ENCODE measurements around the gene DPEP1. TPM values are rescaled to one million over a fixed set of nuclear protein-coding genes. Genes with fewer than 3 reads are reported as not detected.
"Not testable (repeated sequence)": the region's sequence is repeated elsewhere in the genome, so short reads cannot be mapped to it uniquely, and the experiment has no call there.

The DPEP1 gene
- total RNA-seq, 1 experiment from 2014 or later: 1.7 TPM

- H3K4me1 ChIP-seq (ENCODE audit: low read length): peaks cover 19% of the 10 kb centered on the region
- not testable (repeated sequence) for H3K4me2 ChIP-seq (ENCODE audit: low read depth, low read length, poor library complexity, severe bottlenecking); H3K27ac ChIP-seq (ENCODE audit: low read length); H3K4me3 ChIP-seq (ENCODE audit: low read length); H3K27me3 ChIP-seq (ENCODE audit: low read length); H3K9me2 ChIP-seq (replicated peaks; ENCODE audit: insufficient read depth, low read length); H3K36me3 ChIP-seq (ENCODE audit: insufficient read depth, low read length); H3K9me3 ChIP-seq (ENCODE audit: low read length); DNase-seq; H3K9ac ChIP-seq (ENCODE audit: low read length); H3K79me2 ChIP-seq (ENCODE audit: low read length); H2AFZ ChIP-seq (ENCODE audit: low read length)
- H4K20me1 ChIP-seq (ENCODE audit: insufficient read depth, low read depth, low read length): peaks cover 10% of the 10 kb centered on the region
Observed at GRCh38 chr16:89570983-89571598, 42.4 kb upstream of the DPEP1 start.

DNA sequence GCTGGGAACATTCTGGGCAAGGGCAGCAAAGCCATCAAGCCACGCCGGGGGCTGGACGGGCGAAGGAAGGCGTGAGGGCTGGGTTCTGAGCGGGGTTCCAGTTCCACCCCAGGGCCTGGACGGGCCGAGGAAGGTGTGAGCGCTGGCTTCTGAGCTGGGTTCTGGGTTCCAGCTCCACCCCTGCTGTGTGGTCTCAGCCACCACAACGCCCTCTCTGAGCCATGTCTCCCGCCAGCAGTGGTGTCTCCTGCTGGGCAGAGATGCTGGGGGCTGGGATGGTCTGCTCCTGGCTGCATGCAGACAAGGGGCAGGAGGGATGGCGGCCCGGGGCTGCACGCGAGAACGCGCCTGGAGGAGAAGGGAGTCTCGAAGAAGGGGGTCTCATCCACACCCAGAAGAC is 41.8 kb upstream of the DPEP1 start:
- no peak overlapping the region for H3K27ac ChIP-seq (ENCODE audit: low read length)
- peaks cover 6% of the 10 kb centered on the region for H4K20me1 ChIP-seq (ENCODE audit: insufficient read depth, low read depth, low read length)
- no peak overlapping the region for H3K4me2 ChIP-seq (ENCODE audit: low read depth, low read length, poor library complexity, severe bottlenecking)
- H2AFZ ChIP-seq (ENCODE audit: low read length): no peak overlapping the region
- no peaks in the 10 kb centered on the region for H3K79me2 ChIP-seq (ENCODE audit: low read length)
- peaks cover 19% of the 10 kb centered on the region for H3K4me1 ChIP-seq (ENCODE audit: low read length)
- no peak overlapping the region for H3K9ac ChIP-seq (ENCODE audit: low read length)
- no peaks in the 10 kb centered on the region for H3K9me3 ChIP-seq (ENCODE audit: low read length)
- no peaks in the 10 kb centered on the region for H3K27me3 ChIP-seq (ENCODE audit: low read length)
- H3K9me2 ChIP-seq (replicated peaks; ENCODE audit: insufficient read depth, low read length): no peaks in the 10 kb centered on the region
- no peak for DNase-seq
- H3K36me3 ChIP-seq (ENCODE audit: insufficient read depth, low read length): no peaks in the 10 kb centered on the region
- no peak overlapping the region for H3K4me3 ChIP-seq (ENCODE audit: low read length)

DNA sequence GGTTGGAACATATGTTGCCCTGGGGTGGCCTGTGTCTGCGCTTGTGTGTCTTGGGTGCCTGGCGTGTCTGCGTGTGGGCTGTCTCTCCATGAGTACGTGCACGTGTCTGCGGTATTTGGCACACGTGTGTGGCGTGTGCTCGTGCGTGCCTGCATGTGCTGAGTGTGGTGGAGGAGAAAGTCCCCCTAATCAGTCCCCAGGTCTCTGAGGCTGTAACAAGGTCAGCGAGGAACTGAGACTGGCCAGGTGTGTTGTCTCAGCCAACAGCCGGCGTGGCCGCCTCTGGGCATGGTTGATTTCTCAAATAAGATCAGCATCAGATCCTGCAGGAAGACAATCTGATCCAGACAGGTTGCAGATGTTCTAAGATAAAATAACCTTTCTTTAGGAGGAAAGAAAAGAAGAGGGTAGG is 41.4 kb upstream of the DPEP1 start:
- H4K20me1 ChIP-seq (ENCODE audit: insufficient read depth, low read depth, low read length): peaks cover 4% of the 10 kb centered on the region
- DNase-seq: no peak
- H3K27ac ChIP-seq (ENCODE audit: low read length): no peak overlapping the region
- H3K9me3 ChIP-seq (ENCODE audit: low read length): no peaks in the 10 kb centered on the region
- no peak overlapping the region; the same call in 1 of the 2 replicates for H2AFZ ChIP-seq (ENCODE audit: low read length)
- H3K4me2 ChIP-seq (ENCODE audit: low read depth, low read length, poor library complexity, severe bottlenecking): no peak overlapping the region
- H3K9ac ChIP-seq (ENCODE audit: low read length): no peak overlapping the region
- no peaks in the 10 kb centered on the region for H3K79me2 ChIP-seq (ENCODE audit: low read length)
- H3K4me1 ChIP-seq (ENCODE audit: low read length): peaks cover 19% of the 10 kb centered on the region
- H3K4me3 ChIP-seq (ENCODE audit: low read length): no peak overlapping the region
- no peaks in the 10 kb centered on the region for H3K9me2 ChIP-seq (replicated peaks; ENCODE audit: insufficient read depth, low read length)
- no peaks in the 10 kb centered on the region for H3K27me3 ChIP-seq (ENCODE audit: low read length)
- H3K36me3 ChIP-seq (ENCODE audit: insufficient read depth, low read length): no peaks in the 10 kb centered on the region

GRCh38 chr16:89572485-89573205 is 40.8 kb upstream of the DPEP1 start:
- no peaks in the 10 kb centered on the region for H3K36me3 ChIP-seq (ENCODE audit: insufficient read depth, low read length)
- H3K79me2 ChIP-seq (ENCODE audit: low read length): no peaks in the 10 kb centered on the region
- no peaks in the 10 kb centered on the region for H3K27me3 ChIP-seq (ENCODE audit: low read length)
- H2AFZ ChIP-seq (ENCODE audit: low read length): no peak overlapping the region; the same call in 1 of the 2 replicates
- H3K9me2 ChIP-seq (replicated peaks; ENCODE audit: insufficient read depth, low read length): no peaks in the 10 kb centered on the region
- no peak for DNase-seq
- no peak overlapping the region for H3K9ac ChIP-seq (ENCODE audit: low read length)
- no peak overlapping the region for H3K27ac ChIP-seq (ENCODE audit: low read length)
- peaks cover 4% of the 10 kb centered on the region for H4K20me1 ChIP-seq (ENCODE audit: insufficient read depth, low read depth, low read length)
- no peak overlapping the region for H3K4me3 ChIP-seq (ENCODE audit: low read length)
- no peak overlapping the region for H3K4me2 ChIP-seq (ENCODE audit: low read depth, low read length, poor library complexity, severe bottlenecking)
- peaks cover 19% of the 10 kb centered on the region for H3K4me1 ChIP-seq (ENCODE audit: low read length)
- no peaks in the 10 kb centered on the region for H3K9me3 ChIP-seq (ENCODE audit: low read length)

GRCh38 chr16:89573826-89574680 is 39.4 kb upstream of the DPEP1 start:
- Histone ChIP-seq H3K27me3 (ENCODE audit: low read length) (no peaks in the 10 kb centered on the region), H3K4me1 (ENCODE audit: low read length) (peaks cover 19% of the 10 kb centered on the region), H3K27ac (ENCODE audit: low read length) (no peak overlapping the region), H3K79me2 (ENCODE audit: low read length) (no peaks in the 10 kb centered on the region), H3K9ac (ENCODE audit: low read length) (peak overlapping the region; percentile 41), H3K9me2 (replicated peaks; ENCODE audit: insufficient read depth, low read length) (no peaks in the 10 kb centered on the region), H3K9me3 (ENCODE audit: low read length) (no peaks in the 10 kb centered on the region), H2AFZ (ENCODE audit: low read length) (0 out of 2 replicates have a peak overlapping the region, but pooled peaks have one; percentile 67), H3K4me2 (ENCODE audit: low read depth, low read length, poor library complexity, severe bottlenecking) (peak overlapping the region; percentile 84), H3K4me3 (ENCODE audit: low read length) (peak overlapping the region; percentile 62; the same call in 1 of the 2 replicates), H4K20me1 (ENCODE audit: insufficient read depth, low read depth, low read length) (no peaks in the 10 kb centered on the region), H3K36me3 (ENCODE audit: insufficient read depth, low read length) (no peaks in the 10 kb centered on the region)
- DNase-seq: no peak

DNA sequence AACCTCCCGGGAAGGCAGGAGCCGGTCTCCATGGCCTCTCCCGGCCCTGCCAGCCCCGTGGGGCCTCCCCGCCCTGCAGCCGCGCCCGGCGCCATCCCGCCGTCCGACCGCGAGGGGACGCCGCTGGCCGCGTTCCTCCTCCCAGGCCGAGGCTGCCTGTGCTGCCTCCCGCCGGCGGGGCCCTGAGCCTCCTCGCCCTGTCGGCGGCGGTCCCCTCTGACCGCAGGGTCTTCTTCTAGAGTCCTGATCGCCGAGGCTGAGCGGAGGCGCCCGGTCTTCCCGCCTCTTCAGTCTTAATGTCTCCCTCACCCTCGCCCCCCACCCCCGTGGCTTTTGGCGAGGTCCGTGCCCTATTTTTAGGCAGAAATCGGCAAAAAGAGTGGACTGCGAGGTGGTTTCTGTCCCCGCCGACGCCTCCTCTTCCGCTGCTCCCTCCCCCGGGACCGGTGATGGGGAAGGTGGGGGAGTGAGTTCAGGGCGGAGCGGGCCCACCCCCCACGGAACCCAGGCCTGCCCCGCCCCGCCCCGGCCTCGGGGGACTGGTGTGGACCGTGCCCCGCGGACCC is 38.7 kb upstream of the DPEP1 start:
- Histone ChIP-seq H3K36me3 (ENCODE audit: insufficient read depth, low read length) (no peaks in the 10 kb centered on the region), H4K20me1 (ENCODE audit: insufficient read depth, low read depth, low read length) (no peaks in the 10 kb centered on the region), H3K27ac (ENCODE audit: low read length) (no peak overlapping the region), H3K9ac (ENCODE audit: low read length) (peak overlapping the region; percentile 64), H3K4me1 (ENCODE audit: low read length) (peaks cover 19% of the 10 kb centered on the region), H3K9me3 (ENCODE audit: low read length) (no peaks in the 10 kb centered on the region), H3K27me3 (ENCODE audit: low read length) (no peaks in the 10 kb centered on the region), H3K4me2 (ENCODE audit: low read depth, low read length, poor library complexity, severe bottlenecking) (peak overlapping the region; percentile 84), H3K79me2 (ENCODE audit: low read length) (no peaks in the 10 kb centered on the region), H3K4me3 (ENCODE audit: low read length) (peak overlapping the region; percentile 62), H3K9me2 (replicated peaks; ENCODE audit: insufficient read depth, low read length) (no peaks in the 10 kb centered on the region), H2AFZ (ENCODE audit: low read length) (0 out of 2 replicates have a peak overlapping the region, but pooled peaks have one; percentile 67)
- DNase-seq: peak; percentile 88

- peaks cover 19% of the 10 kb centered on the region for H3K4me1 ChIP-seq (ENCODE audit: low read length)
- H3K4me3 ChIP-seq (ENCODE audit: low read length): peak within 1 kb of the TSS; percentile 62
- peaks cover under 1% of the 10 kb centered on the region; the same call in 1 of the 2 replicates for H3K9me3 ChIP-seq (ENCODE audit: low read length)
- no peaks in the 10 kb centered on the region for H3K79me2 ChIP-seq (ENCODE audit: low read length)
- peak within 1 kb of the TSS; percentile 64 for H3K9ac ChIP-seq (ENCODE audit: low read length)
- no peaks in the 10 kb centered on the region for H3K36me3 ChIP-seq (ENCODE audit: insufficient read depth, low read length)
- H3K4me2 ChIP-seq (ENCODE audit: low read depth, low read length, poor library complexity, severe bottlenecking): peak within 1 kb of the TSS; percentile 84
- H2AFZ ChIP-seq (ENCODE audit: low read length): 0 out of 2 replicates have a peak within 1 kb of the TSS, but pooled peaks have one; percentile 67
- no peaks in the 10 kb centered on the region for H4K20me1 ChIP-seq (ENCODE audit: insufficient read depth, low read depth, low read length)
- no peaks in the 10 kb centered on the region for H3K9me2 ChIP-seq (replicated peaks; ENCODE audit: insufficient read depth, low read length)
- H3K27ac ChIP-seq (ENCODE audit: low read length): no peak within 1 kb of the TSS
- DNase-seq: peak; percentile 68
- H3K27me3 ChIP-seq (ENCODE audit: low read length): no peaks in the 10 kb centered on the region
Observed at GRCh38 chr16:89575247-89576152, 37.9 kb upstream of the DPEP1 start, which contains the start of gene CPNE7. Gene CPNE7, plus strand, starts transcription at chr16:89575758. Its CDS starts 140 bp downstream, at chr16:89575898.

All from Karpas-422 (cell line).